K562 (cell line): Measurements from ENCODE around the gene SDC1. TPM values are rescaled to one million over a fixed set of nuclear protein-coding genes. Genes with fewer than 3 reads are reported as not detected.

Source experiments
- BACH1 ChIP-seq: fragments of 200-800 bp; sonication (Bioruptor generic); IDR thresholded peaks from 2 replicates; pipeline ENCODE4 v1.6.1; 2016; ENCODE audit warnings: missing genetic modification characterization, missing compliant biosample characterization
- ELF2 ChIP-seq: fragments of 250-450 bp; sonication (Bioruptor Pico); IDR thresholded peaks from 2 replicates; pipeline ENCODE4 v1.5.0; 2021; ENCODE audit warnings: mild to moderate bottlenecking
- IRF9 ChIP-seq: fragments of 450-650 bp; IDR thresholded peaks from 2 replicates; pipeline ENCODE4 v1.6.1; 2016; ENCODE audit warnings: missing biosample characterization, missing genetic modification characterization
- MBD1 ChIP-seq: fragments of 250-450 bp; sonication (Bioruptor Pico); IDR thresholded peaks from 2 replicates; pipeline ENCODE4 v1.8.0; 2022; ENCODE audit warnings: inconsistent platforms
- PURB ChIP-seq: sonication (generic); formaldehyde crosslinking; IDR thresholded peaks from 2 replicates; pipeline ENCODE4 v1.9.0; 2021; ENCODE audit warnings: low read depth, mild to moderate bottlenecking, missing genetic modification reagents
- RAD51 ChIP-seq: fragments of 450-650 bp; IDR thresholded peaks from 2 replicates; pipeline ENCODE4 v1.7.1; 2016; ENCODE audit warnings: low read depth, mild to moderate bottlenecking, borderline replicate concordance
- ZBTB33 ChIP-seq: sonication (generic); formaldehyde crosslinking; IDR thresholded peaks from 2 replicates; pipeline ENCODE4 v1.8.1; 2023; ENCODE audit warnings: mild to moderate bottlenecking, missing genetic modification reagents
- ZHX1 ChIP-seq: fragments of 150-350 bp; conservative IDR thresholded peaks from 2 replicates; pipeline ENCODE4 v1.6.1; 2014; ENCODE audit warnings: low read length
- polyA plus RNA-seq, 8 experiments: library from polyadenylated mRNA; depleted of rRNA in 4 of 8; stranded (reverse) in 5 of 8; unstranded in 3 of 8; fragments of >200 nt; fragmentation: Nextera tagmentation in 2 of 8; fragmentation: Illumina TruSeq in 1 of 8; extraction: Ambion mirVana in 2 of 8; extraction: Trizol in 1 of 8; gene quantifications; 2 replicates each; pipeline versions ENCODE4 v1.2.1 to v1.2.3, GENCODE V29; 2011 to 2014; ENCODE audit warnings: inconsistent platforms in 1 of 8, missing spikeins in 1 of 8
- total RNA-seq, 7 experiments: library from RNA; depleted of rRNA in 6 of 7; stranded (reverse); fragments of >200 nt in 6 of 7; fragmentation: Illumina TruSeq in 2 of 7; extraction: Trizol in 2 of 7; gene quantifications; 2 replicates each; pipeline versions ENCODE4 v1.2.1 to v1.2.3, GENCODE V29; 2011 to 2021; ENCODE audit warnings: low replicate concordance in 1 of 7

Gene SDC1
- total and polyA plus RNA-seq, 9 of the 15 experiments (the other 6 are each of a cell fraction or from before 2014, with no cell fraction given): 0.06 to 2.7 (median 0.49) TPM

- TF ChIP-seq ZHX1: no peak
- no peak for TF ChIP-seq ZBTB33
- TF ChIP-seq ELF2 (CRISPR knock-in tag): no peak
- TF ChIP-seq PURB (CRISPR knock-in tag): no peak
- TF ChIP-seq RAD51: peak; percentile 96
- TF ChIP-seq BACH1 (tag): 0 out of 2 replicates have a peak, but pooled peaks have one; percentile 19
- no peak for TF ChIP-seq MBD1 (CRISPR knock-in tag)
- TF ChIP-seq IRF9 (tag): no peak
Observed at GRCh38 chr2:20186078-20186854, 38.7 kb downstream of the SDC1 start (continued).
